Esophagus muscularis mucosa (tissue), 4 donors: ENCODE results near the gene CCDC12. TPM values are rescaled to one million over a fixed set of nuclear protein-coding genes. Genes with fewer than 3 reads are reported as not detected.

Experiments used
- DNase-seq: peaks from one replicate; pipeline ENCODE4 v3.0.0-alpha.2; 2017; ENCODE audit errors: extremely low spot score
- H3K27ac ChIP-seq, 4 donors: fragments of 200-600 bp; sonication (generic); replicated peaks in 1 of 4; 1 replicate in 3 of 4; 2 replicates in 1 of 4; pipeline ENCODE4 v1.5.1; 2016 to 2019; ENCODE audit warnings: mild to moderate bottlenecking in 1 of 4
- H3K27me3 ChIP-seq, 4 donors: fragments of 200-600 bp; sonication (generic); one replicate each; pipeline versions ENCODE4 v1.5.1 to v1.6.0; 2016 to 2019
- H3K36me3 ChIP-seq, 4 donors: fragments of 200-600 bp; sonication (generic); one replicate each; pipeline ENCODE4 v1.5.1; 2016 to 2019
- H3K4me1 ChIP-seq, 4 donors: fragments of 200-600 bp; sonication (generic); one replicate each; pipeline ENCODE4 v1.5.1; 2016 to 2019
- H3K4me3 ChIP-seq, 4 donors: fragments of 200-600 bp; sonication (generic); 1 replicate in 2 of 4; 2 replicates in 2 of 4; pipeline ENCODE4 v1.5.1; 2016 to 2019; ENCODE audit warnings: mild to moderate bottlenecking in 4 of 4, moderate library complexity in 1 of 4
- H3K9me3 ChIP-seq, 4 donors: fragments of 200-600 bp; sonication (generic); 1 replicate in 3 of 4; 2 replicates in 1 of 4; pipeline ENCODE4 v1.5.1; 2016 to 2019
- EP300 ChIP-seq: sonication (generic); formaldehyde crosslinking; IDR thresholded peaks from one replicate; pipeline ENCODE4 v1.6.1; 2017; ENCODE audit warnings: antibody characterized with exemption
- POLR2A ChIP-seq: fragments of 450-650 bp; IDR thresholded peaks from one replicate; pipeline ENCODE4 v1.6.1; 2017; ENCODE audit warnings: antibody characterized with exemption, moderate library complexity, mild to moderate bottlenecking, low read depth
- POLR2AphosphoS5 ChIP-seq, 2 donors: sonication (generic); formaldehyde crosslinking; IDR thresholded peaks; one replicate each; pipeline ENCODE4 v1.6.1; 2017; ENCODE audit warnings: antibody characterized with exemption in 2 of 2
- WGBS: methylation state at CpG from one replicate; pipeline ENCODE4 v1.1.5; 2018; 5-methylcytosine and 5-hydroxymethylcytosine counted together
- intact Hi-C: fragments of 100-400 bp; cut with DNase I; formaldehyde crosslinking; loops from one replicate; pipeline ENCODE4 v1.15.1; 2023
- total RNA-seq, 4 donors: library from RNA; depleted of rRNA; stranded (reverse); fragments of >200 nt; gene quantifications; one replicate each; pipeline versions ENCODE4 v1.1.0 to v1.2.1, GENCODE V29; 2016
- TF ChIP-seq, protein P1 (sequence below), 3 experiments: fragments of 200-600 bp in 2 of 3; fragments of 450-650 bp in 1 of 3; sonication (generic) in 2 of 3; IDR thresholded peaks; one replicate each; pipeline ENCODE4 v1.5.1; 2017 to 2019; ENCODE audit warnings: antibody characterized with exemption in 3 of 3, mild to moderate bottlenecking in 2 of 3, moderate library complexity in 1 of 3

Gene CCDC12
- total RNA-seq, 4 donors from 2014 or later: 27.5 to 54.8 (median 36.7) TPM

DNA sequence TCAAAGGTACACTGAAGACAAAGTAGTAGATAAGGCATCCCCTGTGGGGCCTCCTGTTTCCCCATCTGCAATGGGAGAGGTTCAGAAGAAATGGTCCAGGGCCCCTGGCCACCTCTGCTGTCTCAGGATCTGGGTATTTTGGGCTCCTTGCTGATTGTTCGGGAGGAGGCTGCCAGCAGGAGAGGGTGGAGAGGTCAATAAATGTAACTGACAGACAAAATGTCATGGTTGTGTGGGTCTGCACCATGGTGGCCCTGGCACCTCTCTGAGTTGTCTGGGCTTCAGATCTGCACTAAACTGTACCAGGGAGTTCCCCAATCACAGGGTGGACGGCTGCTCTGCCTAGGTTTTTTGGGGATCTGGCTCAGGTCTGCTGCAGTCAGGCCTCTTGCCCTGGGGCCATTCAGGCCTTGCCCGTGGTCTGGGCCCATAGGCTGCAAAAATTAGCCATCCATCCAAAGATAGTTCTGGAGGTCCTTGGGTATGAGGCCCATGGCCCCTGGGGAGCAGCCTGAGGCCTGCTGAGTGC lies 10.3 kb upstream of the CCDC12 start:
- peak overlapping the region in 1 of 4 donors; percentile 13 for H3K27ac ChIP-seq
- peaks cover 0 to 35% (median 20%) of the 10 kb centered on the region in 4 donors for H3K36me3 ChIP-seq
- intact Hi-C loops: no loop called here
- WGBS: 92% methylated on average over 1 of the region's 3 CpGs
- TF ChIP-seq POLR2A (no peak), POLR2AphosphoS5 (IDR thresholded peaks at IDR 0.05) (no peak), EP300 (no peak)
- TF ChIP-seq, protein P1, sequence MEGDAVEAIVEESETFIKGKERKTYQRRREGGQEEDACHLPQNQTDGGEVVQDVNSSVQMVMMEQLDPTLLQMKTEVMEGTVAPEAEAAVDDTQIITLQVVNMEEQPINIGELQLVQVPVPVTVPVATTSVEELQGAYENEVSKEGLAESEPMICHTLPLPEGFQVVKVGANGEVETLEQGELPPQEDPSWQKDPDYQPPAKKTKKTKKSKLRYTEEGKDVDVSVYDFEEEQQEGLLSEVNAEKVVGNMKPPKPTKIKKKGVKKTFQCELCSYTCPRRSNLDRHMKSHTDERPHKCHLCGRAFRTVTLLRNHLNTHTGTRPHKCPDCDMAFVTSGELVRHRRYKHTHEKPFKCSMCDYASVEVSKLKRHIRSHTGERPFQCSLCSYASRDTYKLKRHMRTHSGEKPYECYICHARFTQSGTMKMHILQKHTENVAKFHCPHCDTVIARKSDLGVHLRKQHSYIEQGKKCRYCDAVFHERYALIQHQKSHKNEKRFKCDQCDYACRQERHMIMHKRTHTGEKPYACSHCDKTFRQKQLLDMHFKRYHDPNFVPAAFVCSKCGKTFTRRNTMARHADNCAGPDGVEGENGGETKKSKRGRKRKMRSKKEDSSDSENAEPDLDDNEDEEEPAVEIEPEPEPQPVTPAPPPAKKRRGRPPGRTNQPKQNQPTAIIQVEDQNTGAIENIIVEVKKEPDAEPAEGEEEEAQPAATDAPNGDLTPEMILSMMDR (IDR thresholded peaks at IDR 0.05): no peak
- H3K4me1 ChIP-seq: peaks cover 17 to 58% (median 42%) of the 10 kb centered on the region in 4 donors
- H3K27me3 ChIP-seq: no peaks in the 10 kb centered on the region
- no peak overlapping the region for H3K4me3 ChIP-seq
- no peaks in the 10 kb centered on the region for H3K9me3 ChIP-seq
- no peak for DNase-seq

DNA sequence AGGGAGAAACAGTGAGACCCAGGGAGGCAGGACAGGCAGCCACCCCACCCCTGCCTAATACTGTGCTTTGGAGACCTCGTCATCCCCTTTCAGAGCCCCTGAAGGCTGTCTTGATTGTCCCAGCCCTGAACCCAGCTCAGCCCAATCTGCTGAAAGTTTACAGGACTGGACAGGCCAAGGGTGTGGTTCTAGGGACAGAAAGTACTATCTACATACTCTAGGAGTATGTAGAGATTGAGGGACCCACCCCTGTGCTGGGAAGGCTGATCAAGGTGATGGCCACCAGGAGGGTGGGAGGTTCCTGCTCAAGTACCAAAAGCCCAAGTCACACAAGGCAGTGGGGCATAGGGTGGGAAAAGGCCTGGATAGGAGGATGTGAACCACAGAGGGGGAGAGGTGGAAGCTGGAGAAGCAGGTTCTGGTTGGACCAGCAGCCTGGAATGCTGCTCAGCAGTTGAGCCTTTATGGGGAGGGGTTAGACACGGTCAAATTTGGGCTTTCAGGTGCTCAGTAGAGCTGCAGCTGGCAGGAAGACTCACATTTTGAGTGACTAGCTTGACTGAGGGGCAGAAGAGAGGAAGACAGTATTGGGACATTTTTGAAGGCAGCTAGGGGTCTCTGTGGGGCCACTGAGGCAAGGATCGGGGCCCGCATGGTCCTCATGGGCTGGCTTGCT lies 9.6 kb upstream of the CCDC12 start:
- intact Hi-C loops: no loop called here
- no peak for TF ChIP-seq EP300
- no peak for TF ChIP-seq POLR2A
- TF ChIP-seq, protein P1 (IDR thresholded peaks at IDR 0.05): no peak
- no peak for TF ChIP-seq POLR2AphosphoS5 (IDR thresholded peaks at IDR 0.05)
- H3K27me3 ChIP-seq: no peaks in the 10 kb centered on the region
- peaks cover 17 to 64% (median 46%) of the 10 kb centered on the region in 4 donors for H3K4me1 ChIP-seq
- peaks cover 0 to 28% (median 16%) of the 10 kb centered on the region in 4 donors for H3K36me3 ChIP-seq
- no peak overlapping the region for H3K4me3 ChIP-seq
- no peak overlapping the region for H3K27ac ChIP-seq
- WGBS: 95% methylated on average over 3 of the region's 4 CpGs
- DNase-seq: no peak
- H3K9me3 ChIP-seq: no peaks in the 10 kb centered on the region

GRCh38 chr3:46985588-46985987 lies 9.0 kb upstream of the CCDC12 start:
- no peak for DNase-seq
- H3K27me3 ChIP-seq: no peaks in the 10 kb centered on the region

DNA sequence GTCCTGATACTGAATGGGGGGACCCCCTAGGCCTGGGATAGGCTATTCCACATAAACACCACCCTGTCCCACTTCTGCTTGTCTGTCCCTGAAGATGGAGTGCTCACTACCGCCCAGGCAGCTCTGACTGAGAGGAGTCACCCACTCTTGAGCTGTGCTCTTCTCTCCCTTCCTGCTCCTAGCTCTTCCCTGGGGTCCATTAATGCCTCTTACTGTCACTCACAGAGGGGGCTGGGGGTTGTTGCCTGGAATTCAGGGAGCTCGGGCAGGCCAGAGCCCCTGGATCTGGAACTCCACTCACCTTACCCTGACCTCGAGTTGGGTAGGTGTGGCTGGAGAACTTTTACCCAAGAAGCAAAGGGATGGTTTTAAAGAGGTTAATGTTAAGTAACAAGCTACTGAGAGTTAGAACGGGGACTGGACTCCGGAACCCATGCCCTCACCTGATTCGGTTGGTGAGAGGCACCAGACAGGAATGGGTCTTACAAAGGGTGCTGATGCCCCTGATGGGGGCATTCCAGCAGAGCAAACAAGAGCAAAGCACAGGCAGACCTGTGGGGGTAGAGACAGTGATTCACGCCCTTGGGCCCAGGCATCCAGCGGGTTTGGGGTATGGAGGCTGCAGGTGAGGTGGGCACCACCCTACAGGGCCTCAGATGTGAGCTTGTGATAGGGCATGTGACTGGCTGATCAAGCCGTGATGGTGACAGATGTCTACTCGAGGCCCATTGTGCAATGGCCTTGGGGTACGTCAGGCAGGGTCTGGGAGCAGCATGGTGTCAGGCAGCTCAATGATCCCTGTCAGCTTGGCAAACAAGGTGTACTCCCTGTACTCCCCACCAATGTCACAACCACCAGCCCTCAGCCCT lies 8.3 kb upstream of the CCDC12 start:
- no peaks in the 10 kb centered on the region for H3K27me3 ChIP-seq
- TF ChIP-seq POLR2AphosphoS5 (IDR thresholded peaks at IDR 0.05) (no peak), POLR2A (no peak), EP300 (no peak)
- TF ChIP-seq, protein P1 (IDR thresholded peaks at IDR 0.05): no peak
- peaks cover 0 to 17% (median 14%) of the 10 kb centered on the region in 4 donors for H3K36me3 ChIP-seq
- peaks cover 26 to 70% (median 58%) of the 10 kb centered on the region in 4 donors for H3K4me1 ChIP-seq
- DNase-seq: no peak
- no peaks in the 10 kb centered on the region for H3K9me3 ChIP-seq
- 90% methylated on average over 9 of the region's 11 CpGs for WGBS
- intact Hi-C loops: no loop called here
- H3K4me3 ChIP-seq: no peak overlapping the region
- H3K27ac ChIP-seq: no peak overlapping the region

More at GRCh38 chr3:46985588-46985987, 9.0 kb upstream of the CCDC12 start:
- H3K4me3 ChIP-seq: no peak overlapping the region
- WGBS: no CpG with 5 or more reads among the region's 5 CpGs
- H3K4me1 ChIP-seq: peaks cover 20 to 70% (median 51%) of the 10 kb centered on the region in 4 donors
- no peak overlapping the region for H3K27ac ChIP-seq
- no peaks in the 10 kb centered on the region for H3K9me3 ChIP-seq
- no peak for TF ChIP-seq EP300
- no peak for TF ChIP-seq POLR2A
- no peak for TF ChIP-seq POLR2AphosphoS5 (IDR thresholded peaks at IDR 0.05)
- TF ChIP-seq, protein P1 (IDR thresholded peaks at IDR 0.05): no peak
- H3K36me3 ChIP-seq: peaks cover 0 to 22% (median 15%) of the 10 kb centered on the region in 4 donors
- intact Hi-C loops: no loop called here
